GM23338 (cell line): ENCODE data around the gene RPL31. TPM values are rescaled to one million over a fixed set of nuclear protein-coding genes. Genes with fewer than 3 reads are reported as not detected.

Experiments
- ATAC-seq: fragments of 200-7000 bp; cut with Tn5 transposase; 3 replicates; pipeline ENCODE4 v1.9.1; 2020
- DNase-seq: peaks from one replicate; pipeline ENCODE4 v3.0.0-alpha.2; 2015; ENCODE audit warnings: low spot score
- H2AFZ ChIP-seq: fragments of 200-600 bp; sonication (generic); 2 replicates; pipeline ENCODE4 v1.8.0; 2016; ENCODE audit warnings: antibody characterized with exemption, mild to moderate bottlenecking, moderate library complexity
- H3F3A ChIP-seq: fragments of 200-600 bp; sonication (generic); replicated peaks from 2 replicates; pipeline ENCODE4 v1.8.0; 2017; ENCODE audit warnings: antibody characterized with exemption, mixed run types, low read depth
- H3K27ac ChIP-seq: fragments of 200-600 bp; sonication (generic); 2 replicates; pipeline ENCODE4 v1.6.1; 2016; ENCODE audit warnings: low read depth
- H3K27me3 ChIP-seq: fragments of 200-600 bp; sonication (generic); 2 replicates; pipeline ENCODE4 v1.8.0; 2016; ENCODE audit warnings: mild to moderate bottlenecking, mixed run types, moderate library complexity; ENCODE audit not compliant: insufficient read depth
- H3K36me3 ChIP-seq: fragments of 200-600 bp; sonication (generic); 2 replicates; pipeline ENCODE4 v1.8.0; 2016; ENCODE audit warnings: mild to moderate bottlenecking; ENCODE audit not compliant: insufficient read depth
- H3K4me1 ChIP-seq: fragments of 200-600 bp; sonication (generic); 2 replicates; pipeline ENCODE4 v1.8.0; 2016; ENCODE audit warnings: mild to moderate bottlenecking, moderate library complexity; ENCODE audit not compliant: insufficient read depth
- H3K4me2 ChIP-seq: fragments of 200-600 bp; sonication (generic); 2 replicates; pipeline ENCODE4 v1.7.1; 2017; ENCODE audit warnings: mixed run types
- H3K4me3 ChIP-seq: fragments of 200-600 bp; sonication (generic); 2 replicates; pipeline ENCODE4 v1.6.1; 2016; ENCODE audit warnings: mixed run types
- H3K79me2 ChIP-seq: fragments of 200-600 bp; sonication (generic); replicated peaks from 2 replicates; pipeline ENCODE4 v1.8.0; 2017; ENCODE audit warnings: mild to moderate bottlenecking; ENCODE audit not compliant: insufficient read depth
- H3K9me2 ChIP-seq: fragments of 200-600 bp; sonication (generic); 2 replicates; pipeline ENCODE4 v1.8.0; 2017; ENCODE audit not compliant: insufficient read depth
- H4K20me1 ChIP-seq: fragments of 200-600 bp; sonication (generic); replicated peaks from 2 replicates; pipeline ENCODE4 v1.8.0; 2017; ENCODE audit warnings: mild to moderate bottlenecking; ENCODE audit not compliant: insufficient read depth
- H3K27ac Mint-ChIP-seq: 2 replicates; pipeline ENCODE4 v1.8.0; 2020; ENCODE audit warnings: inconsistent platforms, mild to moderate bottlenecking, moderate library complexity, mixed read lengths
- H3K27me3 Mint-ChIP-seq: 3 replicates; pipeline ENCODE4 v1.8.0; 2022; ENCODE audit warnings: low read depth, mild to moderate bottlenecking, moderate library complexity, mixed read lengths, inconsistent platforms; ENCODE audit not compliant: insufficient read depth, poor library complexity
- H3K36me3 Mint-ChIP-seq: 3 replicates; pipeline ENCODE4 v1.8.0; 2021; ENCODE audit warnings: low read depth, mild to moderate bottlenecking, inconsistent platforms, moderate library complexity, mixed read lengths
- H3K4me1 Mint-ChIP-seq: 3 replicates; pipeline ENCODE4 v1.8.0; 2020; ENCODE audit warnings: mild to moderate bottlenecking, inconsistent platforms, mixed read lengths
- H3K4me3 Mint-ChIP-seq: 3 replicates; pipeline ENCODE4 v1.8.0; 2021; ENCODE audit warnings: moderate library complexity, mild to moderate bottlenecking, inconsistent platforms, mixed read lengths
- H3K9me3 Mint-ChIP-seq: 3 replicates; pipeline ENCODE4 v1.8.0; 2020; ENCODE audit warnings: moderate library complexity, mild to moderate bottlenecking, inconsistent platforms, mixed read lengths
- CREB1 ChIP-seq: fragments of 250-450 bp; sonication (Bioruptor Pico); IDR thresholded peaks from 2 replicates; pipeline ENCODE4 v1.5.0; 2020; ENCODE audit warnings: low read depth, mild to moderate bottlenecking, moderate library complexity
- EZH2 ChIP-seq: fragments of 200-600 bp; sonication (generic); IDR thresholded peaks from one replicate; pipeline ENCODE4 v1.8.0; 2017; ENCODE audit warnings: antibody characterized with exemption, mild to moderate bottlenecking, low read depth; ENCODE audit not compliant: unreplicated experiment
- EZH2phosphoT487 ChIP-seq: fragments of 200-600 bp; sonication (generic); IDR thresholded peaks from one replicate; pipeline ENCODE4 v1.8.1; 2018; ENCODE audit warnings: antibody characterized with exemption; ENCODE audit not compliant: unreplicated experiment
- JUNB ChIP-seq: IDR thresholded peaks from one replicate; pipeline ENCODE4 v1.6.1; 2016; ENCODE audit warnings: antibody characterized with exemption; ENCODE audit not compliant: unreplicated experiment
- NANOG ChIP-seq: IDR thresholded peaks from 2 replicates; pipeline ENCODE4 v1.6.1; 2016; ENCODE audit warnings: antibody characterized with exemption, borderline replicate concordance
- POLR2AphosphoS5 ChIP-seq: IDR thresholded peaks from 2 replicates; pipeline ENCODE4 v1.6.1; 2016; ENCODE audit warnings: antibody characterized with exemption, low read depth
- STAT1 ChIP-seq: IDR thresholded peaks from one replicate; pipeline ENCODE4 v1.6.1; 2016; ENCODE audit warnings: antibody characterized with exemption; ENCODE audit not compliant: unreplicated experiment
- ZNF114 ChIP-seq: fragments of 250-450 bp; sonication (Bioruptor Pico); IDR thresholded peaks from 2 replicates; pipeline ENCODE4 v1.5.0; 2020; ENCODE audit warnings: mild to moderate bottlenecking, moderate library complexity
- ZNF331 ChIP-seq: fragments of 250-450 bp; sonication (Bioruptor Pico); IDR thresholded peaks from 2 replicates; pipeline ENCODE4 v1.5.0; 2020; ENCODE audit warnings: low read depth, mild to moderate bottlenecking, moderate library complexity
- polyA plus RNA-seq: library from polyadenylated mRNA; unstranded; fragments of >200 nt; fragmentation: Nextera tagmentation; extraction: Ambion mirVana; gene quantifications from 2 replicates; pipeline ENCODE4 v1.2.1, GENCODE V29; 2016
- total RNA-seq: library from RNA; depleted of rRNA; stranded (reverse); fragments of >200 nt; shearing (Covaris generic); gene quantifications from 2 replicates; pipeline ENCODE4 v1.2.3, GENCODE V29; 2014
- TF ChIP-seq, protein P1 (sequence below): IDR thresholded peaks from one replicate; pipeline ENCODE4 v1.6.1; 2018; ENCODE audit warnings: antibody characterized with exemption; ENCODE audit not compliant: unreplicated experiment
- TF ChIP-seq, protein P2 (sequence below), 2 experiments: fragments of 200-600 bp in 1 of 2; sonication (generic) in 1 of 2; conservative IDR thresholded peaks; 2 replicates each; pipeline versions ENCODE4 v1.5.1 to v1.6.1; 2016 to 2017; ENCODE audit warnings: antibody characterized with exemption in 2 of 2, low read depth in 2 of 2, mild to moderate bottlenecking in 2 of 2, moderate library complexity in 1 of 2

Gene RPL31
- total and polyA plus RNA-seq, 2 experiments from 2014 or later: 819 to 3,213 TPM

DNA sequence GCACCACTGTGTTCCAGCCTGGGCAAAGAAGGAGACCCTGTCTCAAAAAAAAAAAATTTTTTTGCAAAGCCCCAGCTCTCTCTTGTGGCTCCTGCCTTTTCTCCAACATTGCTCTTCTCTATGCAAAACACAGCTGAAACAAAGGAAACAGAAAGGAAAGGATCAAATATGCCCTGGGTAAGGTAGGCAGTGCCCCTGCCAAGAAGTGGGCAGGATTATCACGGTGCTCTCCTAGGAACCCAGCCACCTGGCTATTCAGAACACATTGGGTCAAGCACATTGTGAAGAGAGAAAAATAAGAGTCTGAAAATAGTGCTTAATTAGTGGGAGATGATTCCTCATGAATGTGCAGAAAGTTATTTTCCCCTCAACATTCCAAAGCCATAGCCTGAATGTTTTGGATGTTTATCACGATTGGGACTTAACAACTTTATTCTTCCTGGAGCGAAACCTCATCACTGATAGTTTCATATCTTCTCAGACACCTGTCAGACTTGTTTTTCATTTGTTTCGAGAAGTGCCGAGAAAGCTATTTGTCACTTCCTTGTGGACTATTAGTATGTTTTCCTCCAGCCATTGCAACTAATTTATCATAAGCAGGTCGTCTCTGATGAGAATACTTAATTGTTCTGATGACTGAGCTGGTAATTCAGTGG is 42.7 kb upstream of the RPL31 start:
- Histone ChIP-seq H3K36me3 (no peaks in the 10 kb centered on the region), H3K27ac (no peak overlapping the region), H3K9me2 (no peaks in the 10 kb centered on the region), H3K4me2 (no peak overlapping the region), H3F3A (no peaks in the 10 kb centered on the region), H3K4me3 (no peak overlapping the region), H3K79me2 (no peaks in the 10 kb centered on the region), H4K20me1 (no peaks in the 10 kb centered on the region), H3K4me1 (no peaks in the 10 kb centered on the region), H3K27me3 (no peaks in the 10 kb centered on the region), H2AFZ (no peak overlapping the region)
- Mint-ChIP-seq H3K4me1 (peaks cover 3% of the 10 kb centered on the region; the same call in 2 of the 3 replicates), H3K27me3 (peaks cover 4% of the 10 kb centered on the region), H3K36me3 (no peaks in the 10 kb centered on the region), H3K9me3 (no peaks in the 10 kb centered on the region), H3K27ac (no peak overlapping the region), H3K4me3 (no peak overlapping the region)
- ATAC-seq (no peak), DNase-seq (no peak)
- TF ChIP-seq ZNF114 (CRISPR knock-in tag): no peak

DNA sequence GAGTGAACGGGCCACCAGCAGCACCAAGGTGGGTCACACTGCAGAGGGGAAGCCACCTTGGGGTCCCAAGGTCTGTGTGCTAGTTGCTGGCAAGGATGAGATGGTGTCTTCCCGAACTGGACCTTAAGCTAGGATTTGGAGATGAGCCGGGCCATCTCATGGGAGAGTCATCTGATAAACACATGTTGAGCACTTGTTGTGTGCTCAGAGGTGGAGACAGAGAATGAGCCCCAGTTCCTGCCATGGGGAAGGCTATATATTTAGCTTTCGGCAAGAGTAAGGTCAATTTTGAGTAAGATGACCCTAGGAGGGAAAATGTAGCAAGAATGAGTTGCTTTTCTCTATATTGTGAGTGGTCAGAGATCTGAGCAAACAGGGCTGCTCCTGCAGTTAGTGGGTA is 41.4 kb upstream of the RPL31 start:
- H3K79me2 ChIP-seq: no peaks in the 10 kb centered on the region
- peaks cover 3% of the 10 kb centered on the region; the same call in 2 of the 3 replicates for H3K4me1 Mint-ChIP-seq
- no peaks in the 10 kb centered on the region for H3K27me3 ChIP-seq
- ATAC-seq: no peak
- H3K27ac Mint-ChIP-seq: no peak overlapping the region
- no peak overlapping the region for H3K4me3 ChIP-seq
- DNase-seq: no peak
- no peaks in the 10 kb centered on the region for H4K20me1 ChIP-seq
- no peaks in the 10 kb centered on the region for H3K9me3 Mint-ChIP-seq
- no peak overlapping the region for H3K4me3 Mint-ChIP-seq
- H3K4me2 ChIP-seq: no peak overlapping the region
- H3K9me2 ChIP-seq: peaks cover 7% of the 10 kb centered on the region; the same call in 1 of the 2 replicates
- no peak overlapping the region for H3K27ac ChIP-seq
- no peak overlapping the region for H2AFZ ChIP-seq
- H3K36me3 Mint-ChIP-seq: no peaks in the 10 kb centered on the region
- no peaks in the 10 kb centered on the region for H3K36me3 ChIP-seq
- no peaks in the 10 kb centered on the region for H3K4me1 ChIP-seq
- peaks cover 4% of the 10 kb centered on the region for H3K27me3 Mint-ChIP-seq
- H3F3A ChIP-seq: no peaks in the 10 kb centered on the region
- no peak for TF ChIP-seq EZH2
- TF ChIP-seq ZNF114 (CRISPR knock-in tag): no peak
- no peak for TF ChIP-seq ZNF331 (CRISPR knock-in tag)
- TF ChIP-seq EZH2phosphoT487: no peak
- TF ChIP-seq, protein P1, sequence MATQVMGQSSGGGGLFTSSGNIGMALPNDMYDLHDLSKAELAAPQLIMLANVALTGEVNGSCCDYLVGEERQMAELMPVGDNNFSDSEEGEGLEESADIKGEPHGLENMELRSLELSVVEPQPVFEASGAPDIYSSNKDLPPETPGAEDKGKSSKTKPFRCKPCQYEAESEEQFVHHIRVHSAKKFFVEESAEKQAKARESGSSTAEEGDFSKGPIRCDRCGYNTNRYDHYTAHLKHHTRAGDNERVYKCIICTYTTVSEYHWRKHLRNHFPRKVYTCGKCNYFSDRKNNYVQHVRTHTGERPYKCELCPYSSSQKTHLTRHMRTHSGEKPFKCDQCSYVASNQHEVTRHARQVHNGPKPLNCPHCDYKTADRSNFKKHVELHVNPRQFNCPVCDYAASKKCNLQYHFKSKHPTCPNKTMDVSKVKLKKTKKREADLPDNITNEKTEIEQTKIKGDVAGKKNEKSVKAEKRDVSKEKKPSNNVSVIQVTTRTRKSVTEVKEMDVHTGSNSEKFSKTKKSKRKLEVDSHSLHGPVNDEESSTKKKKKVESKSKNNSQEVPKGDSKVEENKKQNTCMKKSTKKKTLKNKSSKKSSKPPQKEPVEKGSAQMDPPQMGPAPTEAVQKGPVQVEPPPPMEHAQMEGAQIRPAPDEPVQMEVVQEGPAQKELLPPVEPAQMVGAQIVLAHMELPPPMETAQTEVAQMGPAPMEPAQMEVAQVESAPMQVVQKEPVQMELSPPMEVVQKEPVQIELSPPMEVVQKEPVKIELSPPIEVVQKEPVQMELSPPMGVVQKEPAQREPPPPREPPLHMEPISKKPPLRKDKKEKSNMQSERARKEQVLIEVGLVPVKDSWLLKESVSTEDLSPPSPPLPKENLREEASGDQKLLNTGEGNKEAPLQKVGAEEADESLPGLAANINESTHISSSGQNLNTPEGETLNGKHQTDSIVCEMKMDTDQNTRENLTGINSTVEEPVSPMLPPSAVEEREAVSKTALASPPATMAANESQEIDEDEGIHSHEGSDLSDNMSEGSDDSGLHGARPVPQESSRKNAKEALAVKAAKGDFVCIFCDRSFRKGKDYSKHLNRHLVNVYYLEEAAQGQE: no peak
- TF ChIP-seq CREB1 (CRISPR knock-in tag): no peak
- no peak for TF ChIP-seq STAT1
- no peak for TF ChIP-seq NANOG
- TF ChIP-seq, protein P2, sequence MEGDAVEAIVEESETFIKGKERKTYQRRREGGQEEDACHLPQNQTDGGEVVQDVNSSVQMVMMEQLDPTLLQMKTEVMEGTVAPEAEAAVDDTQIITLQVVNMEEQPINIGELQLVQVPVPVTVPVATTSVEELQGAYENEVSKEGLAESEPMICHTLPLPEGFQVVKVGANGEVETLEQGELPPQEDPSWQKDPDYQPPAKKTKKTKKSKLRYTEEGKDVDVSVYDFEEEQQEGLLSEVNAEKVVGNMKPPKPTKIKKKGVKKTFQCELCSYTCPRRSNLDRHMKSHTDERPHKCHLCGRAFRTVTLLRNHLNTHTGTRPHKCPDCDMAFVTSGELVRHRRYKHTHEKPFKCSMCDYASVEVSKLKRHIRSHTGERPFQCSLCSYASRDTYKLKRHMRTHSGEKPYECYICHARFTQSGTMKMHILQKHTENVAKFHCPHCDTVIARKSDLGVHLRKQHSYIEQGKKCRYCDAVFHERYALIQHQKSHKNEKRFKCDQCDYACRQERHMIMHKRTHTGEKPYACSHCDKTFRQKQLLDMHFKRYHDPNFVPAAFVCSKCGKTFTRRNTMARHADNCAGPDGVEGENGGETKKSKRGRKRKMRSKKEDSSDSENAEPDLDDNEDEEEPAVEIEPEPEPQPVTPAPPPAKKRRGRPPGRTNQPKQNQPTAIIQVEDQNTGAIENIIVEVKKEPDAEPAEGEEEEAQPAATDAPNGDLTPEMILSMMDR (conservative IDR thresholded peaks at IDR 0.05; ENCODE audit: low read depth in 2 of 2): no peak
- TF ChIP-seq POLR2AphosphoS5: no peak
- no peak for TF ChIP-seq JUNB
